ENCODE results near the gene POLR3B.

The POLR3B gene

GRCh38 chr12:106492857-106493256 is 135.3 kb downstream of the POLR3B start:
- Histone ChIP-seq H3K27me3 (ENCODE audit: insufficient read depth, poor library complexity, severe bottlenecking) (no peaks in the 10 kb centered on the region), H3K27ac (replicated peaks) (no peak overlapping the region), H3K4me3 (replicated peaks; ENCODE audit: insufficient read depth, low read length) (no peak overlapping the region)
- DNase-seq (ENCODE audit: low read depth in 1 of 2, low spot score in 1 of 2): no peak
- TF ChIP-seq POLR2AphosphoS5 (IDR thresholded peaks at IDR 0.05; ENCODE audit: low read depth): no peak
- no peak for TF ChIP-seq GABPA (IDR thresholded peaks at IDR 0.05; ENCODE audit: low read depth)
- TF ChIP-seq SPI1 (IDR thresholded peaks at IDR 0.05; ENCODE audit: borderline replicate concordance, low read depth): no peak
- TF ChIP-seq, protein P1, sequence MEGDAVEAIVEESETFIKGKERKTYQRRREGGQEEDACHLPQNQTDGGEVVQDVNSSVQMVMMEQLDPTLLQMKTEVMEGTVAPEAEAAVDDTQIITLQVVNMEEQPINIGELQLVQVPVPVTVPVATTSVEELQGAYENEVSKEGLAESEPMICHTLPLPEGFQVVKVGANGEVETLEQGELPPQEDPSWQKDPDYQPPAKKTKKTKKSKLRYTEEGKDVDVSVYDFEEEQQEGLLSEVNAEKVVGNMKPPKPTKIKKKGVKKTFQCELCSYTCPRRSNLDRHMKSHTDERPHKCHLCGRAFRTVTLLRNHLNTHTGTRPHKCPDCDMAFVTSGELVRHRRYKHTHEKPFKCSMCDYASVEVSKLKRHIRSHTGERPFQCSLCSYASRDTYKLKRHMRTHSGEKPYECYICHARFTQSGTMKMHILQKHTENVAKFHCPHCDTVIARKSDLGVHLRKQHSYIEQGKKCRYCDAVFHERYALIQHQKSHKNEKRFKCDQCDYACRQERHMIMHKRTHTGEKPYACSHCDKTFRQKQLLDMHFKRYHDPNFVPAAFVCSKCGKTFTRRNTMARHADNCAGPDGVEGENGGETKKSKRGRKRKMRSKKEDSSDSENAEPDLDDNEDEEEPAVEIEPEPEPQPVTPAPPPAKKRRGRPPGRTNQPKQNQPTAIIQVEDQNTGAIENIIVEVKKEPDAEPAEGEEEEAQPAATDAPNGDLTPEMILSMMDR (IDR thresholded peaks at IDR 0.05; ENCODE audit: insufficient read depth, low read length): no peak
- TF ChIP-seq, protein P2, sequence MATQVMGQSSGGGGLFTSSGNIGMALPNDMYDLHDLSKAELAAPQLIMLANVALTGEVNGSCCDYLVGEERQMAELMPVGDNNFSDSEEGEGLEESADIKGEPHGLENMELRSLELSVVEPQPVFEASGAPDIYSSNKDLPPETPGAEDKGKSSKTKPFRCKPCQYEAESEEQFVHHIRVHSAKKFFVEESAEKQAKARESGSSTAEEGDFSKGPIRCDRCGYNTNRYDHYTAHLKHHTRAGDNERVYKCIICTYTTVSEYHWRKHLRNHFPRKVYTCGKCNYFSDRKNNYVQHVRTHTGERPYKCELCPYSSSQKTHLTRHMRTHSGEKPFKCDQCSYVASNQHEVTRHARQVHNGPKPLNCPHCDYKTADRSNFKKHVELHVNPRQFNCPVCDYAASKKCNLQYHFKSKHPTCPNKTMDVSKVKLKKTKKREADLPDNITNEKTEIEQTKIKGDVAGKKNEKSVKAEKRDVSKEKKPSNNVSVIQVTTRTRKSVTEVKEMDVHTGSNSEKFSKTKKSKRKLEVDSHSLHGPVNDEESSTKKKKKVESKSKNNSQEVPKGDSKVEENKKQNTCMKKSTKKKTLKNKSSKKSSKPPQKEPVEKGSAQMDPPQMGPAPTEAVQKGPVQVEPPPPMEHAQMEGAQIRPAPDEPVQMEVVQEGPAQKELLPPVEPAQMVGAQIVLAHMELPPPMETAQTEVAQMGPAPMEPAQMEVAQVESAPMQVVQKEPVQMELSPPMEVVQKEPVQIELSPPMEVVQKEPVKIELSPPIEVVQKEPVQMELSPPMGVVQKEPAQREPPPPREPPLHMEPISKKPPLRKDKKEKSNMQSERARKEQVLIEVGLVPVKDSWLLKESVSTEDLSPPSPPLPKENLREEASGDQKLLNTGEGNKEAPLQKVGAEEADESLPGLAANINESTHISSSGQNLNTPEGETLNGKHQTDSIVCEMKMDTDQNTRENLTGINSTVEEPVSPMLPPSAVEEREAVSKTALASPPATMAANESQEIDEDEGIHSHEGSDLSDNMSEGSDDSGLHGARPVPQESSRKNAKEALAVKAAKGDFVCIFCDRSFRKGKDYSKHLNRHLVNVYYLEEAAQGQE (IDR thresholded peaks at IDR 0.05; ENCODE audit: insufficient replicate concordance, low read depth): no peak

GRCh38 chr12:106493531-106493930 is 136.0 kb downstream of the POLR3B start:
- Histone ChIP-seq H3K4me3 (replicated peaks; ENCODE audit: insufficient read depth, low read length) (no peak overlapping the region), H3K27ac (replicated peaks) (no peak overlapping the region), H3K27me3 (ENCODE audit: insufficient read depth, poor library complexity, severe bottlenecking) (no peaks in the 10 kb centered on the region)
- no peak for DNase-seq (ENCODE audit: low read depth in 1 of 2, low spot score in 1 of 2)
- no peak for TF ChIP-seq GABPA (IDR thresholded peaks at IDR 0.05; ENCODE audit: low read depth)
- TF ChIP-seq, protein P2 (IDR thresholded peaks at IDR 0.05; ENCODE audit: insufficient replicate concordance, low read depth): no peak
- TF ChIP-seq POLR2AphosphoS5 (IDR thresholded peaks at IDR 0.05; ENCODE audit: low read depth): no peak
- TF ChIP-seq, protein P1 (IDR thresholded peaks at IDR 0.05; ENCODE audit: insufficient read depth, low read length): no peak

DNA sequence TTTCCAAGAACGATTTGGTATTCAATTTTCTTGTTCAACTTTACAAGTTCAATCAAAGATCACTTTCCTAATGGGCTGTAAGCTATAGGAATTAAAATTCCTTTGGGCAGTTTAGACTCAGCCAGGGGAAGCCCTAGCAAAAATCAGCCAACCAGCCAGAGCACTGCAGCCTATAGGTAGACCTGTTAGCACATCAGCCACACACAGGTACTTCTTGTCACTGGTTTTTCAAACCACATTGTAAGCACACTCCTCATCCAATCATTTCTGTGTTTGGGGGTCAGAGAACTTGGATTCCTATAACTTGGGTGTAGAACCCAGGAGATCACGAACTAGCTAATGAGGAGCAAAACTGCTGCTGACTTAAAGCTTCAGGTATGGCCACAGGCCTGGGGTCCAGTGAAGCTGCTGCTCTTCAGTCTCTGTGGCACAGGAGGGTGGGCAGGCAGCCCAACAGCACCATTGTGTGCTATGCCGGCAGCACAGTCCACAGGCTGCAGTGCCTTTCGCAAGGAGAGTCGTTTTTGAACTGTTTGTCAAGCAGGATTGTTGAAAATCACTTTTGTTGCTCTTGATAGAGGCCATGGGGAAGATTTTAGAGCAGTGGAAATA is 137.9 kb downstream of the POLR3B start:
- no peak overlapping the region for H3K27ac ChIP-seq (replicated peaks)
- DNase-seq (ENCODE audit: low read depth in 1 of 2, low spot score in 1 of 2): no peak
- TF ChIP-seq GABPA (IDR thresholded peaks at IDR 0.05; ENCODE audit: low read depth) (no peak), POLR2AphosphoS5 (IDR thresholded peaks at IDR 0.05; ENCODE audit: low read depth) (no peak), SPI1 (IDR thresholded peaks at IDR 0.05; ENCODE audit: borderline replicate concordance, low read depth) (no peak)
- TF ChIP-seq, protein P1 (IDR thresholded peaks at IDR 0.05; ENCODE audit: insufficient read depth, low read length): no peak
- TF ChIP-seq, protein P2 (IDR thresholded peaks at IDR 0.05; ENCODE audit: insufficient replicate concordance, low read depth): no peak
- H3K4me3 ChIP-seq (replicated peaks; ENCODE audit: insufficient read depth, low read length): no peak overlapping the region
- H3K27me3 ChIP-seq (ENCODE audit: insufficient read depth, poor library complexity, severe bottlenecking): no peaks in the 10 kb centered on the region
